HFF-Myc (cell line): ENCODE data around the gene ADGRD2.

Experiments
- DNase-seq: peaks from one replicate; pipeline ENCODE4 v3.0.0-alpha.2; 2011; ENCODE audit warnings: low read depth; ENCODE audit errors: extremely low read depth
- H3K4me3 ChIP-seq: replicated peaks from 2 replicates; pipeline ENCODE4 v1.5.1; 2011; ENCODE audit warnings: low read depth, mild to moderate bottlenecking, control low read depth, low read length
- TF ChIP-seq, protein P1 (sequence below): IDR thresholded peaks from 2 replicates; pipeline ENCODE4 v1.5.1; 2012; ENCODE audit warnings: mild to moderate bottlenecking, low read depth, low read length, control low read depth; ENCODE audit errors: missing control alignments

ADGRD2 gene

DNA sequence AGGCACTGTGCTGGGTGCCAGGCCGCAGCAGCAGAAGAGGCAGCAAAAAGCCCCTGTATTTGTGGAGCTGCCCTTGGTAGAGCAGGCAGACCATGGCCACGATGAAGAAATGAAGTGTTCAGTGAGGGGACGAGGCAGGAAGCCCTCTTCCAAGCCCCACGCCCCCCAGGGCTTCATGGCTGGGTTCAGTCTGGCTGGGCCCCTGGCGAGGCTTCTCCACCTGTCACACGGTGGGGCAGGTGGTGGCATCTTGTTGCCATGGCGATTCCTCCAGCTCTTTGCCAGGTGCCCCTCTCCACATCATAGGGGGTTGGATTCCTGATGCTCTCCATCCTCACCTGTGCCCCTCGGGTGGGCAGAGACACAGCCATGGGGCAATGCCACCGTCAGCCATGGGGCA lies 21.5 kb downstream of the ADGRD2 start:
- no peak overlapping the region for H3K4me3 ChIP-seq
- TF ChIP-seq, protein P1, sequence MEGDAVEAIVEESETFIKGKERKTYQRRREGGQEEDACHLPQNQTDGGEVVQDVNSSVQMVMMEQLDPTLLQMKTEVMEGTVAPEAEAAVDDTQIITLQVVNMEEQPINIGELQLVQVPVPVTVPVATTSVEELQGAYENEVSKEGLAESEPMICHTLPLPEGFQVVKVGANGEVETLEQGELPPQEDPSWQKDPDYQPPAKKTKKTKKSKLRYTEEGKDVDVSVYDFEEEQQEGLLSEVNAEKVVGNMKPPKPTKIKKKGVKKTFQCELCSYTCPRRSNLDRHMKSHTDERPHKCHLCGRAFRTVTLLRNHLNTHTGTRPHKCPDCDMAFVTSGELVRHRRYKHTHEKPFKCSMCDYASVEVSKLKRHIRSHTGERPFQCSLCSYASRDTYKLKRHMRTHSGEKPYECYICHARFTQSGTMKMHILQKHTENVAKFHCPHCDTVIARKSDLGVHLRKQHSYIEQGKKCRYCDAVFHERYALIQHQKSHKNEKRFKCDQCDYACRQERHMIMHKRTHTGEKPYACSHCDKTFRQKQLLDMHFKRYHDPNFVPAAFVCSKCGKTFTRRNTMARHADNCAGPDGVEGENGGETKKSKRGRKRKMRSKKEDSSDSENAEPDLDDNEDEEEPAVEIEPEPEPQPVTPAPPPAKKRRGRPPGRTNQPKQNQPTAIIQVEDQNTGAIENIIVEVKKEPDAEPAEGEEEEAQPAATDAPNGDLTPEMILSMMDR, result no peak
- DNase-seq, result no peak

DNA sequence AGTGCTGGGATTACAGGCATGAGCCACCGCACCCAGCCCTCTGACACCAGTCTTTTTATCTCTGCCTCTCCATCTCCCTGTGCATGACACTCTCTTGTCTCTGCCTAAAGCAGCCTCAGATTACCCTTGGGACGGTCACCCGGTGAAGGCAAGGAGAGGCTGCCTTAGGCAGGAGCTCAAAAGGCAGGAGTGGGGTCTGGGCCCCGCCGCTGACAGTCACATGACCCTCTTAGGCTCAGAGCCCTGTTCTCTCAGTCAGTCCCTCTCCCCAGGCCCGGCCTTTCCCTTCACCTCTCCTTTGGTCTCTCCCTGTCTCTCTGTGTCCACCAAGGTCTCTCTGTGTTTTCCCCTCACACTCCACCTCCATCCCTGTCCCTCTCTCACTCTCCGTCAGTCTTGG lies 22.5 kb downstream of the ADGRD2 start:
- DNase-seq, result no peak
- no peak overlapping the region for H3K4me3 ChIP-seq
- TF ChIP-seq, protein P1, result no peak

DNA sequence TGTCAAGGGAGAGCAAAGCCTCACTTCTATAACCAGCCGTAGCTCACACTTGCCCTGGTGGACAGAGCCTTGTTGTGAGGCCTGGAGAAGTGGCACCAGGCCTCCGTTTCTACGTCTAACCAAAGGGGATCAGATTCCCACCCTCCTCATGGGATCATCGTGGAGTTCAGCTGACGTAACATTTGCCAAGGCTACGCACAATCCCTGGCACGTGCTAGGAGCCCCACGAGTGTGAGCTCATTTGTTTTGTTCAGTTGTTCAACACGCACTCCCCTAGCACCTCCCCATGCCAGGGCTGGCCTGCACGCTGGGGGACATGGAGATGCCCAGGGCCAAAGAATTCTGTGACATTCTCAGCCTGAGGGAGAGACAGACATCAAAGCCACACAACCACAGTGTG lies 23.1 kb downstream of the ADGRD2 start:
- DNase-seq, result no peak
- no peak overlapping the region for H3K4me3 ChIP-seq

DNA sequence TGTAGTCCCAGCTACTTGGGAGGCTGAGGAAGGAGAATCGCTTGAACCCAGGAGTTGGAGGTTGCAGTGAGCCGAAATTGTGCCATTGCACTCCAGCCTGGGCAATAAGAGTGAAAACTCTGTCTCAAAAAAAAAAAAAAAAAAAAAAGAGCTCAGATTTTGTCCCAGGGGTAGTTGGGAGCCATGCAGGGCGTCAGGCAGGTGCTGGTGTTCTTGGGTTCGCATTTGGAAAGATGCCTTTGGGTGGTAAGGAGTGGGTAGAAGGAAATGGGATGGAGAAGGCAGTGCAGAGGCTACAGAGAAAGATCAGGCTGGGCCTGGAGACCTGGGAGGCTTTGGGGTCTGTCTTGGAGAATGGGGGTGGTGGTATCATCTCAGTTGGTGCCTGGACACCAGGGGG lies 23.9 kb downstream of the ADGRD2 start:
- DNase-seq, result no peak
- TF ChIP-seq, protein P1, result no peak
- no peak overlapping the region for H3K4me3 ChIP-seq

More for the DNA sequence above, 23.1 kb downstream of the ADGRD2 start:
- TF ChIP-seq, protein P1, result no peak

DNA sequence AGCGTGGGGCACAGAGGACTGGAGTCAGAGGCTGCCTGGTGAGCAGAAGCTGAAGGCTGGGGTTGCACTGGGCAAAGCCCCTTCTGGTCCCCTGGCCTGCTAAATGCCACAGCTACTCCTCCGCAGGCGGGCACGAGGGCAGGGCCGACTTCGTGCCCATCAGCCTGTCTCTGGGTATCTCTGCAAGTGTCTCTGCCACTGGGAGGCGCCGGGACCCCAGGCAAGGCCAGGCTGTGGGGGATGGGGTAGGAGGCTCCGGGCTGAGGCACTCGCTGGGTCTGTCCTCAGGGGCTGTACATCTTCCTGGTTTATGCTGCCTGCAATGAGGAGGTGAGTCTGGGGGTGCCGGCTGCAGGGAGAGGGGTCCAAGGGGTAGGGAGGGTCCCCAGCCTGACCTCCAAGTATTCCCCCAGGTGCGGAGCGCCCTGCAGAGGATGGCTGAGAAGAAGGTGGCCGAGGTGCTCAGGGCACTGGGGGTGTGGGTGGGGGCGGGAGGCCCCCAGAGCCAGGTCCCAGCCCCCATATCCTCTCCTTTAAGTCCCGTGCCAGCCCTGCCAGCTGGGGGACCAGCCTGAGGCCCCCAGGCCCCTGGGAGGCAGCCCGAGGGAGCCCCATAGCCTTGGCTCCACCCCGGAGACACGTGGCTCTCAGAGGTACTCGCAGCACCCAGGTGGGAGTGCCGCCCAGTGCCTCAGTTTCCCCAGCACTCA lies 25.1 kb downstream of the ADGRD2 start:
- no peak overlapping the region for H3K4me3 ChIP-seq
- DNase-seq, result no peak
- TF ChIP-seq, protein P1, result no peak

DNA sequence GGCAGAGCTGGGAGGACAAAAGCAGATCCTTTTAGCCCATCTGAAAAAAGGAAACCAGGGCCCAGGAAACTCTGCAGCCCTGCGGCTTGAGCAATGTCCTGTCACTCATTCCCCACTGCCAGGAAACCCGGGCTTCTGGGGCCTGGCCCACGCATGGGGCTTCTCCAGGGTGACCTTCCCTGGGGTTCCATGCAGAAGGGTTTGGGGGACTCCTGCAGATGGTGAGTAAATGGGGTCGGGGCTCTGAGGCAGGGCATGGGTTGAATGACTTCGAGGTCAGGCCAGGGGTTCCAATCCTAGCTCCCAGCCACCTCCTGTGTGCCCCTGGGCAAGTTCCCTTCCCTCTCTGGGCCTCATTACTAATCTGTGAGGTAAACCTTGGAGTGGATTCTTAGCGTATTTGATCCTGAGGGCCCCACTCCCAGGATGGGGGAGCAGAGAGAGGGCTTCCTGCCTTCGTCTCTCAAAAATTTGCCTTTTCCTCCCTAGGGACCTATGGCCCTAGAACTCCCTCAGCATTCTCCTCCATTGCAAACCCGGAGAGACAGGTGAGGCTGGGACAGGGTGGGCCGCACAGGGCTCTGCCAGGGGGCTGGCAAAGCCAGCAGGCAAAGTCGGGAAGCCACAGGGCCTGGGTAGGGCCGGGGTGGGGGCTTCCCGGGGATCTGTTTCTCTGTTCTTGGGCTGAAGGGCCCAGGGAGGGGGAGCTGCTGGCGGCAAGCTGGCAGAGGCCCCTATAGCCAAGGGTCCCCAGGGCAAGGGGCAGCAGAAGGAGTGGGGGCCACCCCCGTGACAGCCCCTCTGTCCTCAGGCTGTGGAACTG lies 25.8 kb downstream of the ADGRD2 start:
- H3K4me3 ChIP-seq, result no peak overlapping the region
- DNase-seq, result no peak
- TF ChIP-seq, protein P1, result no peak
